ENCODE data around the gene MYO6.

GRCh38 chr6:75762063-75762462 lies 13.0 kb downstream of the MYO6 start:
- TF ChIP-seq CTCF (IDR thresholded peaks at IDR 0.05): no peak
- TF ChIP-seq POLR2A (IDR thresholded peaks at IDR 0.05): no peak

Data from thyroid gland (tissue), 4 donors.